Thyroid gland (tissue), 4 donors: ENCODE data around the gene CEP135.

Source experiments
- POLR2A ChIP-seq, 2 donors: fragments of 450-650 bp; IDR thresholded peaks; one replicate each; pipeline ENCODE4 v1.6.1; 2017; ENCODE audit warnings: antibody characterized with exemption in 2 of 2, mild to moderate bottlenecking in 2 of 2, moderate library complexity in 1 of 2
- TF ChIP-seq, protein P1 (sequence below), 6 experiments: fragments of 200-600 bp in 3 of 6; fragments of 450-650 bp in 3 of 6; sonication (generic) in 3 of 6; IDR thresholded peaks; one replicate each; pipeline ENCODE4 v1.5.1; 2016 to 2019; ENCODE audit warnings: antibody characterized with exemption in 6 of 6, mild to moderate bottlenecking in 2 of 6, inconsistent platforms in 1 of 6, moderate library complexity in 1 of 6

- TF ChIP-seq, protein P1, sequence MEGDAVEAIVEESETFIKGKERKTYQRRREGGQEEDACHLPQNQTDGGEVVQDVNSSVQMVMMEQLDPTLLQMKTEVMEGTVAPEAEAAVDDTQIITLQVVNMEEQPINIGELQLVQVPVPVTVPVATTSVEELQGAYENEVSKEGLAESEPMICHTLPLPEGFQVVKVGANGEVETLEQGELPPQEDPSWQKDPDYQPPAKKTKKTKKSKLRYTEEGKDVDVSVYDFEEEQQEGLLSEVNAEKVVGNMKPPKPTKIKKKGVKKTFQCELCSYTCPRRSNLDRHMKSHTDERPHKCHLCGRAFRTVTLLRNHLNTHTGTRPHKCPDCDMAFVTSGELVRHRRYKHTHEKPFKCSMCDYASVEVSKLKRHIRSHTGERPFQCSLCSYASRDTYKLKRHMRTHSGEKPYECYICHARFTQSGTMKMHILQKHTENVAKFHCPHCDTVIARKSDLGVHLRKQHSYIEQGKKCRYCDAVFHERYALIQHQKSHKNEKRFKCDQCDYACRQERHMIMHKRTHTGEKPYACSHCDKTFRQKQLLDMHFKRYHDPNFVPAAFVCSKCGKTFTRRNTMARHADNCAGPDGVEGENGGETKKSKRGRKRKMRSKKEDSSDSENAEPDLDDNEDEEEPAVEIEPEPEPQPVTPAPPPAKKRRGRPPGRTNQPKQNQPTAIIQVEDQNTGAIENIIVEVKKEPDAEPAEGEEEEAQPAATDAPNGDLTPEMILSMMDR (IDR thresholded peaks at IDR 0.05): no peak
- no peak for TF ChIP-seq POLR2A (IDR thresholded peaks at IDR 0.05)
Observed at GRCh38 chr4:55964046-55964445, 15.3 kb downstream of the CEP135 start.
